ENCODE measurements around the gene POM121L12. TPM values are rescaled to one million over a fixed set of nuclear protein-coding genes. Genes with fewer than 3 reads are reported as not detected.

Gene POM121L12
- total RNA-seq = not detected

- no peaks in the 10 kb centered on the region for H3K27me3 ChIP-seq
- H3K4me3 ChIP-seq = no peak within 1 kb of the TSS
- intact Hi-C loops (cut with DNase I) = no loop called here
- no peaks in the 10 kb centered on the region for H3K4me1 ChIP-seq
- H3K36me3 ChIP-seq = no peaks in the 10 kb centered on the region
- TF ChIP-seq POLR2AphosphoS5 (IDR thresholded peaks at IDR 0.05; ENCODE audit: insufficient read depth in 1 of 2, low read depth in 1 of 2) (no peak), CTCF (IDR thresholded peaks at IDR 0.05) (no peak), POLR2A (IDR thresholded peaks at IDR 0.05) (no peak)
- no peaks in the 10 kb centered on the region for H3K9me3 ChIP-seq
- no peak for DNase-seq (ENCODE audit: extremely low spot score in 2 of 2)
- no peak within 1 kb of the TSS for H3K27ac ChIP-seq
Observed at GRCh38 chr7:53035499-53036412, at the start of gene POM121L12. POM121L12 (plus strand) TSS chr7:53035633; CDS start chr7:53035672, 39 bp downstream.

- Histone ChIP-seq H3K27ac (no peak overlapping the region), H3K4me1 (no peaks in the 10 kb centered on the region), H3K4me3 (no peak overlapping the region), H3K36me3 (no peaks in the 10 kb centered on the region), H3K9me3 (peaks cover 3% of the 10 kb centered on the region), H3K27me3 (no peaks in the 10 kb centered on the region)
- intact Hi-C loops (cut with DNase I) = no loop called here
- TF ChIP-seq CTCF (IDR thresholded peaks at IDR 0.05) (no peak), POLR2AphosphoS5 (IDR thresholded peaks at IDR 0.05; ENCODE audit: insufficient read depth in 1 of 2, low read depth in 1 of 2) (no peak), POLR2A (IDR thresholded peaks at IDR 0.05) (no peak)
- DNase-seq (ENCODE audit: extremely low spot score in 2 of 2) = no peak
Observed at GRCh38 chr7:52992001-52992400, 43.4 kb upstream of the POM121L12 start.

GRCh38 chr7:52992479-52993162 lies 42.8 kb upstream of the POM121L12 start:
- no peak overlapping the region for H3K27ac ChIP-seq
- H3K4me1 ChIP-seq = no peaks in the 10 kb centered on the region
- no peaks in the 10 kb centered on the region for H3K27me3 ChIP-seq
- no peaks in the 10 kb centered on the region for H3K36me3 ChIP-seq
- DNase-seq (ENCODE audit: extremely low spot score in 2 of 2) = no peak
- intact Hi-C loops (cut with DNase I) = no loop called here
- no peak overlapping the region for H3K4me3 ChIP-seq
- peaks cover 3% of the 10 kb centered on the region for H3K9me3 ChIP-seq
- no peak for TF ChIP-seq CTCF (IDR thresholded peaks at IDR 0.05)
- TF ChIP-seq POLR2AphosphoS5 (IDR thresholded peaks at IDR 0.05; ENCODE audit: insufficient read depth in 1 of 2, low read depth in 1 of 2) = no peak
- no peak for TF ChIP-seq POLR2A (IDR thresholded peaks at IDR 0.05)

- TF ChIP-seq POLR2AphosphoS5 (IDR thresholded peaks at IDR 0.05; ENCODE audit: insufficient read depth in 1 of 2, low read depth in 1 of 2) = no peak
- no peak for TF ChIP-seq POLR2A (IDR thresholded peaks at IDR 0.05)
- no peak for TF ChIP-seq CTCF (IDR thresholded peaks at IDR 0.05)
- Histone ChIP-seq H3K4me1 (no peaks in the 10 kb centered on the region), H3K9me3 (no peaks in the 10 kb centered on the region), H3K4me3 (no peak overlapping the region), H3K27ac (no peak overlapping the region), H3K27me3 (no peaks in the 10 kb centered on the region), H3K36me3 (no peaks in the 10 kb centered on the region)
- intact Hi-C loops (cut with DNase I) = no loop called here
- DNase-seq (ENCODE audit: extremely low spot score in 2 of 2) = no peak
Observed at GRCh38 chr7:52995676-52996075, 39.8 kb upstream of the POM121L12 start.
